GM12891 (cell line): ENCODE results near the gene PTPRN2.

Experiments used
- PAX5 ChIP-seq: IDR thresholded peaks from 2 replicates; pipeline ENCODE4 v1.6.1; 2011; ENCODE audit warnings: low read length, moderate library complexity, mild to moderate bottlenecking; ENCODE audit not compliant: insufficient read depth, severe bottlenecking
- POLR2A ChIP-seq: IDR thresholded peaks from 2 replicates; pipeline ENCODE4 v1.6.1; 2011; ENCODE audit warnings: low read depth, low read length, control low read depth
- POLR2AphosphoS5 ChIP-seq: IDR thresholded peaks from 2 replicates; pipeline ENCODE4 v1.6.1; 2011; ENCODE audit warnings: low read depth, low read length, control low read depth
- POU2F2 ChIP-seq: IDR thresholded peaks from 2 replicates; pipeline ENCODE4 v1.6.1; 2011; ENCODE audit warnings: low read depth, mild to moderate bottlenecking, control low read depth, low read length, moderate library complexity
- SPI1 ChIP-seq: IDR thresholded peaks from 2 replicates; pipeline ENCODE4 v1.6.1; 2011; ENCODE audit warnings: low read depth, low read length, control low read depth
- TAF1 ChIP-seq: IDR thresholded peaks from 2 replicates; pipeline ENCODE4 v1.6.1; 2011; ENCODE audit warnings: low read depth, low read length, control low read depth

- no peak for TF ChIP-seq POLR2A
- no peak for TF ChIP-seq TAF1
- TF ChIP-seq POLR2AphosphoS5 = no peak
- no peak for TF ChIP-seq POU2F2
- no peak for TF ChIP-seq SPI1
- no peak for TF ChIP-seq PAX5
These were observed 634.6 kb downstream of the PTPRN2 start for GRCh38 chr7:157952841-157953645.
